SK-N-SH (cell line): ENCODE data around the gene BIRC7. TPM values are rescaled to one million over a fixed set of nuclear protein-coding genes. Genes with fewer than 3 reads are reported as not detected.

Source experiments
- CTCF ChIA-PET: fragments of 300-600, 350-600 bp; formaldehyde crosslinking; extraction: SDS; loops from one replicate; lab custom pipeline; 2021; lab: Yijun Ruan, JAX
- POLR2A ChIA-PET: fragments of 350-600 bp; sonication (Branson Sonifier 250); formaldehyde crosslinking; extraction: SDS; loops from one replicate; lab custom pipeline; 2020; ENCODE audit warnings: antibody characterized with exemption, inconsistent platforms; lab: Yijun Ruan, JAX
- DNase-seq: peaks from one replicate; pipeline ENCODE4 v3.0.0; 2012
- H2AFZ ChIP-seq: fragments of 200-600 bp; sonication (generic); 2 replicates; pipeline ENCODE4 v1.8.1; 2016; ENCODE audit warnings: antibody characterized with exemption, mild to moderate bottlenecking, low read depth
- H3F3A ChIP-seq: fragments of 200-600 bp; sonication (generic); replicated peaks from 2 replicates; pipeline ENCODE3; 2016; ENCODE audit warnings: antibody characterized with exemption, mild to moderate bottlenecking; ENCODE audit not compliant: insufficient read depth
- H3K27ac ChIP-seq, 2 experiments: fragments of 200-500 bp in 1 of 2; fragments of 200-600 bp in 1 of 2; sonication (Bioruptor generic) in 1 of 2; sonication (generic), shearing (Covaris generic) in 1 of 2; 2 replicates each; pipeline versions ENCODE4 v1.5.1 to v1.6.1; 2014 to 2016; ENCODE audit warnings: low read depth in 2 of 2, inconsistent platforms in 1 of 2, low read length in 1 of 2, mild to moderate bottlenecking in 1 of 2, mixed read lengths in 1 of 2
- H3K27me3 ChIP-seq: fragments of 200-600 bp; sonication (generic), shearing (Covaris generic); 2 replicates; pipeline ENCODE4 v1.6.1; 2016; ENCODE audit warnings: mixed run types; ENCODE audit not compliant: insufficient read depth
- H3K36me3 ChIP-seq, 2 experiments: fragments of 200-500 bp in 1 of 2; fragments of 200-600 bp in 1 of 2; sonication (Bioruptor generic) in 1 of 2; sonication (generic) in 1 of 2; replicated peaks in 1 of 2; 2 replicates each; pipeline versions ENCODE3 to v1.5.1; 2014 to 2016; ENCODE audit warnings: low read length in 1 of 2, mild to moderate bottlenecking in 1 of 2; ENCODE audit not compliant: insufficient read depth in 2 of 2, control insufficient read depth in 1 of 2
- H3K4me1 ChIP-seq, 2 experiments: fragments of 200-500 bp in 1 of 2; fragments of 200-600 bp in 1 of 2; sonication (Bioruptor generic) in 1 of 2; sonication (generic), shearing (Covaris generic) in 1 of 2; 2 replicates each; pipeline versions ENCODE4 v1.5.1 to v1.6.1; 2014 to 2016; ENCODE audit warnings: low read depth in 1 of 2, low read length in 1 of 2, mixed run types in 1 of 2; ENCODE audit not compliant: insufficient read depth in 2 of 2, control insufficient read depth in 1 of 2
- H3K4me2 ChIP-seq: fragments of 200-600 bp; sonication (generic), shearing (Covaris generic); 2 replicates; pipeline ENCODE4 v1.6.1; 2017; ENCODE audit warnings: mixed run types
- H3K4me3 ChIP-seq, 2 experiments: fragments of 200-500 bp in 1 of 2; fragments of 200-600 bp in 1 of 2; sonication (Bioruptor generic) in 1 of 2; sonication (generic), shearing (Covaris generic) in 1 of 2; 2 replicates each; pipeline versions ENCODE4 v1.5.1 to v1.8.1; 2014 to 2016; ENCODE audit warnings: low read depth in 2 of 2, inconsistent platforms in 1 of 2, low read length in 1 of 2, mild to moderate bottlenecking in 1 of 2, mixed read lengths in 1 of 2, moderate library complexity in 1 of 2
- H3K79me2 ChIP-seq: fragments of 200-600 bp; sonication (generic); 2 replicates; pipeline ENCODE4 v1.8.1; 2017; ENCODE audit warnings: mild to moderate bottlenecking; ENCODE audit not compliant: insufficient read depth
- H3K9ac ChIP-seq: fragments of 200-600 bp; sonication (generic); 2 replicates; pipeline ENCODE4 v1.6.1; 2017; ENCODE audit warnings: mixed run types
- H3K9me2 ChIP-seq: fragments of 200-600 bp; sonication (generic); 2 replicates; pipeline ENCODE4 v1.6.1; 2017; ENCODE audit warnings: mixed run types
- H3K9me3 ChIP-seq: fragments of 200-600 bp; sonication (generic); 2 replicates; pipeline ENCODE4 v1.6.1; 2017; ENCODE audit warnings: mixed run types, mild to moderate bottlenecking, moderate library complexity
- H4K20me1 ChIP-seq: fragments of 200-600 bp; sonication (generic); 2 replicates; pipeline ENCODE4 v1.6.1; 2017; ENCODE audit warnings: mild to moderate bottlenecking, mixed run types; ENCODE audit not compliant: insufficient read depth
- CHD2 ChIP-seq: fragments of 150-350 bp; IDR thresholded peaks from 2 replicates; pipeline ENCODE4 v1.6.1; 2018; ENCODE audit warnings: low read length; ENCODE audit not compliant: partially characterized antibody
- CTCF ChIP-seq: fragments of 200-600 bp; sonication (generic); IDR thresholded peaks from 2 replicates; pipeline ENCODE4 v1.6.1; 2017; ENCODE audit warnings: antibody characterized with exemption, mild to moderate bottlenecking, moderate library complexity
- EP300 ChIP-seq, 2 experiments: IDR thresholded peaks; 2 replicates each; pipeline versions ENCODE4 v1.4.0 to v1.6.1; 2012; ENCODE audit warnings: borderline replicate concordance in 1 of 2, low read depth in 1 of 2, low read length in 1 of 2
- EZH2phosphoT487 ChIP-seq: fragments of 200-600 bp; sonication (generic); IDR thresholded peaks from 2 replicates; pipeline ENCODE4 v1.6.1; 2017; ENCODE audit warnings: low read depth, mixed run types, mild to moderate bottlenecking, antibody characterized with exemption, moderate library complexity, borderline replicate concordance
- FOXM1 ChIP-seq: IDR thresholded peaks from 2 replicates; pipeline ENCODE4 v1.4.0; 2012; ENCODE audit warnings: low read depth, mild to moderate bottlenecking
- MEF2A ChIP-seq: IDR thresholded peaks from 2 replicates; pipeline ENCODE4 v1.4.0; 2012; ENCODE audit warnings: low read depth, borderline replicate concordance
- MXI1 ChIP-seq: IDR thresholded peaks from 2 replicates; pipeline ENCODE4 v1.6.1; 2012; ENCODE audit warnings: mild to moderate bottlenecking, low read depth, low read length, improper control_type of control experiment
- PBX3 ChIP-seq: IDR thresholded peaks from 2 replicates; pipeline ENCODE4; 2012
- RAD21 ChIP-seq: IDR thresholded peaks from 2 replicates; pipeline ENCODE4 v1.6.1; 2012; ENCODE audit warnings: mild to moderate bottlenecking, low read length
- SMC3 ChIP-seq: IDR thresholded peaks from 2 replicates; pipeline ENCODE4 v1.6.1; 2012; ENCODE audit warnings: low read depth, low read length, improper control_type of control experiment
- WGBS: methylation state at CpG from one replicate; pipeline ENCODE4 v1.1.6; 2017; ENCODE audit warnings: low lambda C conversion rate; 5-methylcytosine and 5-hydroxymethylcytosine counted together
- polyA plus RNA-seq, 3 experiments: library from polyadenylated mRNA; depleted of rRNA; stranded (reverse); fragments of >200 nt; gene quantifications; 2 replicates each; pipeline ENCODE4 v1.2.3, GENCODE V29; 2012

The BIRC7 gene
- polyA plus RNA-seq, 1 of the 3 experiments (the other 2 are of a cell fraction), result not detected

GRCh38 chr20:63252284-63252711 is 16.6 kb downstream of the BIRC7 start (continued):
- no peak for TF ChIP-seq MXI1
- TF ChIP-seq CTCF, result no peak
- TF ChIP-seq, all 33 proteins: peak for 0

- Histone ChIP-seq H3K4me1 (no peaks in the 10 kb centered on the region; a peak in 1 of 4 replicates), H3K9me3 (no peaks in the 10 kb centered on the region), H3K27me3 (peaks cover 33% of the 10 kb centered on the region), H3K9me2 (no peaks in the 10 kb centered on the region), H3F3A (no peaks in the 10 kb centered on the region), H3K9ac (no peak overlapping the region), H3K4me2 (no peak overlapping the region), H3K4me3 (no peak overlapping the region), H3K79me2 (no peaks in the 10 kb centered on the region), H2AFZ (no peak overlapping the region), H4K20me1 (no peaks in the 10 kb centered on the region), H3K36me3 (no peaks in the 10 kb centered on the region), H3K27ac (no peak overlapping the region)
- POLR2A ChIA-PET, result no interaction called here
- DNase-seq, result no peak
- 36% methylated on average over 12 of the region's 16 CpGs for WGBS
- TF ChIP-seq EZH2phosphoT487 (no peak), RAD21 (no peak), CHD2 (no peak), EP300 (IDR thresholded peaks at IDR 0.05; ENCODE audit: borderline replicate concordance in 1 of 2, low read depth in 1 of 2, low read length in 1 of 2) (no peak), SMC3 (no peak), MEF2A (no peak), FOXM1 (no peak), PBX3 (no peak), CTCF (no peak)
- CTCF ChIA-PET, result interaction anchor here (0.7 to 5.8 kb wide), 7 partner anchors 17 to 280 kb away, joined by 3 to 74 read pairs (median 4); no protein-coding TSS in a partner anchor
These were observed 17.3 kb downstream of the BIRC7 start for GRCh38 chr20:63253065-63253437.
